ENCODE results near the gene CEACAM8.

- TF ChIP-seq CTCF (IDR thresholded peaks at IDR 0.05) (no peak), FOSL2 (IDR thresholded peaks at IDR 0.05) (no peak), FOSL2 (CRISPR knock-in tag; IDR thresholded peaks at IDR 0.05) (no peak), BHLHE40 (IDR thresholded peaks at IDR 0.05; ENCODE audit: low read depth, low read length) (no peak), EP300 (IDR thresholded peaks at IDR 0.05) (no peak), POLR2A (IDR thresholded peaks at IDR 0.05; ENCODE audit: low read length) (no peak), PBX3 (IDR thresholded peaks at IDR 0.05) (no peak), CEBPB (IDR thresholded peaks at IDR 0.05) (no peak)
These were observed 21.1 kb downstream of the CEACAM8 start for GRCh38 chr19:42573642-42574041.

Data from A549 (cell line).